Brain microvascular endothelial cell (primary cell): ENCODE data around the gene AFTPH.

Source experiments
- DNase-seq: peaks from one replicate; pipeline ENCODE4 v3.0.0-alpha.2; 2020
- H3K27ac ChIP-seq: fragments of 250-450 bp; sonication (Bioruptor Pico); 2 replicates; pipeline ENCODE4 v1.5.1; 2020; ENCODE audit warnings: mild to moderate bottlenecking, moderate library complexity
- H3K27me3 ChIP-seq: fragments of 250-450 bp; sonication (Bioruptor Pico); replicated peaks from 2 replicates; pipeline ENCODE4 v1.5.1; 2020; ENCODE audit warnings: mild to moderate bottlenecking
- H3K36me3 ChIP-seq: fragments of 250-450 bp; sonication (Bioruptor Pico); replicated peaks from 2 replicates; pipeline ENCODE4 v1.5.1; 2020; ENCODE audit warnings: mild to moderate bottlenecking
- H3K4me3 ChIP-seq: 2 replicates; pipeline ENCODE4 v1.5.1; 2011; ENCODE audit warnings: low read depth, mild to moderate bottlenecking, control low read depth, low read length, moderate library complexity
- CTCF ChIP-seq: IDR thresholded peaks from 2 replicates; pipeline ENCODE4 v1.5.1; 2011; ENCODE audit warnings: low read depth, mild to moderate bottlenecking, moderate library complexity, low read length, control low read depth, inconsistent platforms; ENCODE audit errors: missing control alignments
- in situ Hi-C: cut with HindIII; loops from 2 replicates; pipeline ENCODE4 v1.10.0; 2017; ENCODE audit warnings: low sequenced_read_pairs, low pct_ligation_motif_present

Gene AFTPH

GRCh38 chr2:64479259-64480117 lies 44.6 kb upstream of the AFTPH start:
- no peak for DNase-seq
- in situ Hi-C loops, result loop anchor here (25.0 kb wide), 1 partner anchor 417 kb away; no protein-coding TSS in a partner anchor
- H3K4me3 ChIP-seq, result no peak overlapping the region
- H3K36me3 ChIP-seq, result no peaks in the 10 kb centered on the region
- H3K27me3 ChIP-seq, result no peaks in the 10 kb centered on the region
- no peak for TF ChIP-seq CTCF
- H3K27ac ChIP-seq, result no peak overlapping the region

GRCh38 chr2:64481665-64482064 lies 42.5 kb upstream of the AFTPH start:
- H3K27ac ChIP-seq, result no peak overlapping the region
- H3K27me3 ChIP-seq, result peaks cover 8% of the 10 kb centered on the region
- in situ Hi-C loops, result loop anchor here (25.0 kb wide), 1 partner anchor 419 kb away; no protein-coding TSS in a partner anchor
- no peak overlapping the region for H3K4me3 ChIP-seq
- no peak for TF ChIP-seq CTCF
- DNase-seq, result no peak
- H3K36me3 ChIP-seq, result no peaks in the 10 kb centered on the region

- in situ Hi-C loops, result loop anchor here (25.0 kb wide), 1 partner anchor 420 kb away; no protein-coding TSS in a partner anchor
- Histone ChIP-seq H3K27me3 (peaks cover 10% of the 10 kb centered on the region), H3K27ac (no peak overlapping the region), H3K36me3 (no peaks in the 10 kb centered on the region), H3K4me3 (no peak overlapping the region)
- no peak for TF ChIP-seq CTCF
- DNase-seq, result no peak
Observed at GRCh38 chr2:64482243-64482642, 41.9 kb upstream of the AFTPH start.

GRCh38 chr2:64482765-64483504 lies 41.2 kb upstream of the AFTPH start:
- H3K27me3 ChIP-seq, result peaks cover 14% of the 10 kb centered on the region
- DNase-seq, result peak; percentile 58
- no peak for TF ChIP-seq CTCF
- no peak overlapping the region for H3K27ac ChIP-seq
- no peak overlapping the region for H3K4me3 ChIP-seq
- no peaks in the 10 kb centered on the region for H3K36me3 ChIP-seq
- in situ Hi-C loops, result loop anchor here (25.0 kb wide), 1 partner anchor 421 kb away; no protein-coding TSS in a partner anchor

- Histone ChIP-seq H3K4me3 (no peak overlapping the region), H3K27ac (no peak overlapping the region), H3K27me3 (peaks cover 14% of the 10 kb centered on the region), H3K36me3 (no peaks in the 10 kb centered on the region)
- no peak for DNase-seq
- no peak for TF ChIP-seq CTCF
- in situ Hi-C loops, result loop anchor here (25.0 kb wide), 1 partner anchor 423 kb away; no protein-coding TSS in a partner anchor
Observed at GRCh38 chr2:64485331-64485730, 38.8 kb upstream of the AFTPH start.
